ENCODE measurements around the gene SPATA31C2. TPM values are rescaled to one million over a fixed set of nuclear protein-coding genes. Genes with fewer than 3 reads are reported as not detected.

SPATA31C2 gene
- total and polyA plus RNA-seq, 2 of the 4 experiments (the other 2 are of a cell fraction): 0.02 TPM; not detected in 1

DNA sequence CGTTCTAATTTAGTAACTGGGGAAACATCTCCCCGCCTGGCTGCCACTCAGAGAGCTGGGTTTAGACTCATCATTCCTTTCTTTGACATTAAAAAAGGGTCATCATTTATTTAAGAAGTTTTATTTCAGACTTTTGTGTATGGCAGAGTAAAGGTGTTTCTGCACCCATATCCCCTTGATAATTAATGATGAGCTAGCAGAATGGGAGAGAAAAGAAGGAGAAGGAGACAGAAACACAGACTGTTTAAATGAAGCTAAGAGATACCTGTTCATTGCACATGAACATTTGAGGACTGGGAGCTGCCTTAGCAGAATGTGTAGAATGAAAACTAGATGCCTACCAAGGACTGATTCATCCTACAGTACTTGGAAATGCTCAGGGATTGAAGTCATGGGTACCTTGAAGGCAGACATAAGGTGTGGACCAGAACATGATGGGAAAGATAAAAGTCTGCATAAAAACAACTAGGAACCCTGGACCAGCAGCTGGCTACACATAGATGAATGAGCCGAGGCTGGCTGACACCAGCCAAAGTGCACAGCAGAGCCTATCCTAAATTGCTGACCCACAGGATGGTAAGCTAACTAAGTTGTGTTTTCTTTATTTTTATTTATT is 48.3 kb upstream of the SPATA31C2 start:
- no peaks in the 10 kb centered on the region for H3K27me3 ChIP-seq (ENCODE audit: control insufficient read depth, insufficient read depth, low read length)
- no peak overlapping the region for H2AFZ ChIP-seq (replicated peaks; ENCODE audit: low read length, poor library complexity)
- no peak overlapping the region for H2BK5ac ChIP-seq (ENCODE audit: low read depth, low read length, poor library complexity, severe bottlenecking)
- intact Hi-C loops (cut with micrococcal nuclease): no loop called here
- no peak overlapping the region for H4K91ac ChIP-seq (ENCODE audit: insufficient read depth, low read depth, low read length)
- no peak overlapping the region for H3K14ac ChIP-seq (replicated peaks; ENCODE audit: low read depth, low read length)
- no peak overlapping the region for H4K5ac ChIP-seq (ENCODE audit: low read depth, low read length)
- ATAC-seq (ENCODE audit: low read depth) (no peak), DNase-seq (no peak)
- H3K4ac ChIP-seq (ENCODE audit: low read depth, low read length): no peak overlapping the region
- H3K4me1 ChIP-seq (ENCODE audit: control insufficient read depth, insufficient read depth, low read length): no peaks in the 10 kb centered on the region; the same call in 1 of the 2 replicates
- no peak overlapping the region for H2AK5ac ChIP-seq (ENCODE audit: low read depth, low read length)
- no peak overlapping the region for H3K23ac ChIP-seq (ENCODE audit: low read depth, low read length)
- ChIA-PET POLR2A (ENCODE audit: unreplicated experiment) (no interaction called here), CTCF (interaction anchor here (1.3 kb wide), 1 partner anchor 11 kb away, joined by 4 read pairs; no protein-coding TSS in a partner anchor)
- no peaks in the 10 kb centered on the region for H4K20me1 ChIP-seq (ENCODE audit: insufficient read depth, low read length)
- no TSS peak for BruUV-seq (replicated peaks)
- H3K4me3 ChIP-seq (ENCODE audit: insufficient read depth, low read depth, low read length): no peak overlapping the region
- no peak overlapping the region for H4K8ac ChIP-seq (ENCODE audit: low read depth in 2 of 2, low read length in 2 of 2)
- TF ChIP-seq MXI1 (IDR thresholded peaks at IDR 0.05; ENCODE audit: borderline replicate concordance, low read depth, low read length) (no peak), MAFK (IDR thresholded peaks at IDR 0.05; ENCODE audit: low read depth, low read length) (0 out of 2 replicates have a peak, but pooled peaks have one; percentile 19), BHLHE40 (IDR thresholded peaks at IDR 0.05; ENCODE audit: low read depth, low read length) (no peak)
- H3K56ac ChIP-seq (ENCODE audit: extremely low read depth, insufficient read depth, low read length): no peak overlapping the region
- H3K4me2 ChIP-seq (ENCODE audit: low read depth, low read length): no peak overlapping the region
- H2BK120ac ChIP-seq (ENCODE audit: low read depth, low read length): no peak overlapping the region
- H3K9me1 ChIP-seq (ENCODE audit: insufficient read depth, low read length): no peaks in the 10 kb centered on the region; the same call in 1 of the 2 replicates
- WGBS, 2 experiments (ENCODE audit: extremely low coverage in 2 of 2, insufficient read length in 1 of 2): no CpG with 5 or more reads among the region's 3 CpGs
- H2BK15ac ChIP-seq (ENCODE audit: low read depth, low read length): no peak overlapping the region
- dilution Hi-C loops (cut with HindIII; ENCODE audit: low sequenced_read_pairs, unreplicated experiment): no loop called here
- H3K27ac ChIP-seq (ENCODE audit: insufficient read depth, low read length): no peak overlapping the region
- no peaks in the 10 kb centered on the region for H3K79me1 ChIP-seq (ENCODE audit: low read depth in 1 of 2, low read length in 2 of 2)
- in situ Hi-C loops (cut with MboI; ENCODE audit: low sequenced_read_pairs): no loop called here
- H3K36me3 ChIP-seq (ENCODE audit: control insufficient read depth, insufficient read depth, low read length): no peaks in the 10 kb centered on the region
- H3K9me3 ChIP-seq (ENCODE audit: control insufficient read depth, insufficient read depth, low read length): no peaks in the 10 kb centered on the region
- H2BK20ac ChIP-seq (ENCODE audit: low read depth, low read length): no peak overlapping the region
- H3K9ac ChIP-seq (ENCODE audit: low read depth, low read length): no peak overlapping the region
- H2AK9ac ChIP-seq (replicated peaks; ENCODE audit: low read depth, low read length, poor library complexity): no peak overlapping the region
- H3K18ac ChIP-seq (ENCODE audit: low read depth, low read length): no peak overlapping the region
